K562 (cell line): ENCODE results near the gene ALOX12B. TPM values are rescaled to one million over a fixed set of nuclear protein-coding genes. Genes with fewer than 3 reads are reported as not detected.

ENCODE experiments used
- ATAC-seq: fragments of 200-7000 bp; cut with Tn5 transposase; 3 replicates; pipeline ENCODE4 v1.9.1; 2020; ENCODE audit warnings: moderate library complexity
- BruUV-seq: library from RNA; stranded (reverse); fragments of 400-500 nt; replicated peaks from 2 replicates; lab custom pipeline; 2021; lab: Mats Ljungman, UMichigan
- CTCF ChIA-PET: fragments of 300-600 bp; formaldehyde crosslinking; extraction: SDS; loops from one replicate; lab custom pipeline; 2021; ENCODE audit warnings: low intra/inter-chr PET ratio; lab: Yijun Ruan, JAX
- POLR2A ChIA-PET: fragments of 300-600, 350-650 bp; sonication (Branson Sonifier 250); formaldehyde crosslinking; extraction: SDS; loops from one replicate; lab custom pipeline; 2021; ENCODE audit warnings: antibody characterized with exemption, inconsistent platforms; lab: Yijun Ruan, JAX
- DNase-seq, 4 experiments: peaks; one replicate each; pipeline versions ENCODE4 v3.0.0 to v3.0.0-alpha.2; 2011 to 2018; ENCODE audit warnings: low spot score in 3 of 4, mixed read lengths in 3 of 4; ENCODE audit errors: extremely low read depth in 1 of 4
- FAIRE-seq: peaks from 2 replicates; lab custom pipeline; 2011; peaks lifted over from hg19 to GRCh38; lab: Jason Lieb, UNC
- H2AFZ ChIP-seq: 2 replicates; pipeline ENCODE4 v1.6.0; 2011; ENCODE audit warnings: low read depth, low read length, control low read depth, inconsistent platforms
- H3K27ac ChIP-seq: fragments of 200-600 bp; 3 replicates; pipeline ENCODE4 v1.8.0; 2011; ENCODE audit warnings: low read depth, mild to moderate bottlenecking, control low read depth, inconsistent platforms, low read length, moderate library complexity, mixed read lengths; ENCODE audit errors: extremely low read depth
- H3K27me3 ChIP-seq, 2 experiments: fragments of 300-600 bp in 1 of 2; 2 replicates in 1 of 2; 3 replicates in 1 of 2; pipeline versions ENCODE4 v1.6.0 to v1.8.0; 2011; ENCODE audit warnings: inconsistent platforms in 2 of 2, low read length in 2 of 2, mild to moderate bottlenecking in 1 of 2, mixed read lengths in 1 of 2, moderate library complexity in 1 of 2; ENCODE audit not compliant: control insufficient read depth in 2 of 2, insufficient read depth in 2 of 2
- H3K36me3 ChIP-seq: fragments of 300-600 bp; 3 replicates; pipeline ENCODE4 v1.8.0; 2011; ENCODE audit warnings: mild to moderate bottlenecking, low read length, inconsistent platforms; ENCODE audit not compliant: control insufficient read depth, insufficient read depth
- H3K4me1 ChIP-seq, 2 experiments: fragments of 200-600 bp in 1 of 2; replicated peaks in 1 of 2; 2 replicates in 1 of 2; 3 replicates in 1 of 2; pipeline versions ENCODE4 v1.5.1 to v1.8.0; 2011; ENCODE audit warnings: inconsistent platforms in 2 of 2, low read length in 2 of 2, mild to moderate bottlenecking in 1 of 2, mixed read lengths in 1 of 2, moderate library complexity in 1 of 2; ENCODE audit not compliant: control insufficient read depth in 2 of 2, insufficient read depth in 2 of 2
- H3K4me2 ChIP-seq: 2 replicates; pipeline ENCODE4 v1.6.1; 2011; ENCODE audit warnings: low read length, control low read depth, inconsistent platforms, mixed read lengths; ENCODE audit not compliant: insufficient read depth
- H3K4me3 ChIP-seq: fragments of 200-600 bp; sonication (generic), shearing (Covaris generic); 2 replicates; pipeline ENCODE4 v1.5.1; 2016; ENCODE audit warnings: control low read depth, inconsistent platforms
- H3K79me2 ChIP-seq: fragments of 200-600 bp; 3 replicates; pipeline ENCODE4 v1.8.0; 2011; ENCODE audit warnings: low read length, inconsistent platforms; ENCODE audit not compliant: control insufficient read depth, insufficient read depth
- H3K9ac ChIP-seq, 2 experiments: 2 replicates each; pipeline versions ENCODE4 v1.6.0 to v1.6.1; 2011; ENCODE audit warnings: low read depth in 2 of 2, low read length in 2 of 2, control low read depth in 1 of 2, inconsistent platforms in 1 of 2, mild to moderate bottlenecking in 1 of 2, mixed read lengths in 1 of 2; ENCODE audit not compliant: insufficient read depth in 1 of 2
- H3K9me1 ChIP-seq: one replicate; pipeline ENCODE4 v1.6.0; 2011; ENCODE audit warnings: inconsistent platforms, mild to moderate bottlenecking, low read length, moderate library complexity; ENCODE audit not compliant: control insufficient read depth, insufficient read depth
- H3K9me3 ChIP-seq: replicated peaks from 2 replicates; pipeline ENCODE4 v1.5.1; 2011; ENCODE audit warnings: low read depth, low read length, inconsistent platforms; ENCODE audit not compliant: control insufficient read depth, insufficient read depth
- H4K20me1 ChIP-seq: replicated peaks from 2 replicates; pipeline ENCODE4 v1.6.1; 2011; ENCODE audit warnings: low read length, inconsistent platforms, mixed read lengths; ENCODE audit not compliant: control insufficient read depth, insufficient read depth
- ATF4 ChIP-seq: fragments of 450-650 bp; formaldehyde crosslinking; IDR thresholded peaks from 2 replicates; pipeline ENCODE4 v1.4.0; 2022; ENCODE audit warnings: mild to moderate bottlenecking, moderate library complexity
- CHD4 ChIP-seq: fragments of 200-600 bp; sonication (generic); IDR thresholded peaks from 3 replicates; pipeline ENCODE4 v1.6.1; 2012; ENCODE audit warnings: low read depth, mild to moderate bottlenecking, mixed read lengths, low read length, inconsistent platforms; ENCODE audit not compliant: insufficient read depth, insufficient replicate concordance, poor library complexity, severe bottlenecking
- COPS2 ChIP-seq: fragments of 450-650 bp; conservative IDR thresholded peaks from 2 replicates; pipeline ENCODE4 v1.6.1; 2016; ENCODE audit warnings: mild to moderate bottlenecking, moderate library complexity
- EP300 ChIP-seq: IDR thresholded peaks from 2 replicates; pipeline ENCODE4 v1.6.1; 2012; ENCODE audit warnings: low read length, improper control_type of control experiment
- MLLT1 ChIP-seq, 2 experiments: fragments of 450-650 bp; IDR thresholded peaks; 2 replicates each; pipeline ENCODE4 v1.6.1; 2016
- PURB ChIP-seq: sonication (generic); formaldehyde crosslinking; IDR thresholded peaks from 2 replicates; pipeline ENCODE4 v1.9.0; 2021; ENCODE audit warnings: low read depth, mild to moderate bottlenecking, missing genetic modification reagents
- TBL1XR1 ChIP-seq, 2 experiments: IDR thresholded peaks; 2 replicates each; pipeline ENCODE4 v1.6.1; 2012; ENCODE audit warnings: improper control_type of control experiment in 2 of 2, low read length in 2 of 2, mild to moderate bottlenecking in 1 of 2
- TEAD2 ChIP-seq: fragments of 450-650 bp; IDR thresholded peaks from 2 replicates; pipeline ENCODE4 v1.6.1; 2016; ENCODE audit warnings: missing genetic modification characterization, control low read depth, missing compliant biosample characterization
- U2AF1 ChIP-seq: fragments of 200-400 bp; formaldehyde crosslinking; optimal IDR thresholded peaks from 2 replicates; pipeline ENCODE3; 2017; ENCODE audit warnings: mild to moderate bottlenecking, low read depth, low read length, moderate library complexity
- U2AF2 ChIP-seq: fragments of 200-400 bp; formaldehyde crosslinking; optimal IDR thresholded peaks from 2 replicates; pipeline ENCODE3; 2017; ENCODE audit warnings: low read depth, mild to moderate bottlenecking, low read length
- ZNF140 ChIP-seq: fragments of 250-450 bp; sonication (Bioruptor Pico); IDR thresholded peaks from 2 replicates; pipeline ENCODE4 v1.8.0; 2021; ENCODE audit warnings: moderate library complexity, mild to moderate bottlenecking, inconsistent platforms
- WGBS: fragments of 100-300 bp; shearing (Covaris generic); methylation state at CpG from one replicate; pipeline ENCODE4 v1.1.6; 2016; ENCODE audit warnings: low coverage, mixed read lengths; ENCODE audit not compliant: insufficient coverage; ENCODE audit errors: missing lambda C conversion rate; 5-methylcytosine and 5-hydroxymethylcytosine counted together
- in situ Hi-C: fragments of 300-500 bp; cut with MboI; formaldehyde crosslinking; loops from 4 replicates; pipeline ENCODE4 v1.15.0; 2018; ENCODE audit warnings: inconsistent platforms, mixed read lengths
- intact Hi-C: fragments of 100-400 bp; cut with micrococcal nuclease; formaldehyde crosslinking; loops from 2 replicates; pipeline ENCODE4 v1.14.2; 2022
- polyA plus RNA-seq, 8 experiments: library from polyadenylated mRNA; depleted of rRNA in 4 of 8; stranded (reverse) in 5 of 8; unstranded in 3 of 8; fragments of >200 nt; fragmentation: Nextera tagmentation in 2 of 8; fragmentation: Illumina TruSeq in 1 of 8; extraction: Ambion mirVana in 2 of 8; extraction: Trizol in 1 of 8; gene quantifications; 2 replicates each; pipeline versions ENCODE4 v1.2.1 to v1.2.3, GENCODE V29; 2011 to 2014; ENCODE audit warnings: inconsistent platforms in 1 of 8, missing spikeins in 1 of 8
- total RNA-seq, 7 experiments: library from RNA; depleted of rRNA in 6 of 7; stranded (reverse); fragments of >200 nt in 6 of 7; fragmentation: Illumina TruSeq in 2 of 7; extraction: Trizol in 2 of 7; gene quantifications; 2 replicates each; pipeline versions ENCODE4 v1.2.1 to v1.2.3, GENCODE V29; 2011 to 2021; ENCODE audit warnings: low replicate concordance in 1 of 7

The ALOX12B gene
- total and polyA plus RNA-seq, 9 of the 15 experiments (the other 6 are each of a cell fraction or from before 2014, with no cell fraction given): not detected

- Histone ChIP-seq H3K4me1 (peaks cover 12 to 21% of the 10 kb centered on the region in 2 experiments; a peak in 4 of 5 replicates), H3K4me2 (no peak overlapping the region), H4K20me1 (peaks cover 8% of the 10 kb centered on the region; the same call in 1 of the 2 replicates), H2AFZ (no peak overlapping the region), H3K27me3 (peaks cover 14 to 37% of the 10 kb centered on the region in 2 experiments), H3K9ac (no peak overlapping the region), H3K36me3 (no peaks in the 10 kb centered on the region), H3K4me3 (no peak overlapping the region), H3K27ac (no peak overlapping the region), H3K79me2 (no peaks in the 10 kb centered on the region), H3K9me1 (no peaks in the 10 kb centered on the region), H3K9me3 (no peaks in the 10 kb centered on the region)
- FAIRE-seq (no peak), ATAC-seq (no peak), DNase-seq (no peak)
- intact Hi-C loops (no loop called here), in situ Hi-C loops (no loop called here)
- no TSS peak for BruUV-seq
- TF ChIP-seq U2AF2 (no peak), PURB (CRISPR knock-in tag) (no peak), TBL1XR1 (IDR thresholded peaks at IDR 0.05; ENCODE audit: low read length in 2 of 2) (no peak), ATF4 (CRISPR knock-in tag) (no peak), MLLT1 (IDR thresholded peaks at IDR 0.05) (no peak), EP300 (no peak), ZNF140 (CRISPR knock-in tag) (no peak), COPS2 (no peak), TEAD2 (tag) (no peak), CHD4 (no peak), U2AF1 (no peak)
- WGBS: 32% methylated on average over 16 of the region's 18 CpGs
- ChIA-PET CTCF (no interaction called here), POLR2A (no interaction called here)
Measured at GRCh38 chr17:8116776-8117175, 29.3 kb upstream of the ALOX12B start.
